KMS-11 (cell line): ENCODE data around the gene AOAH.

Experiments used
- H2AFZ ChIP-seq: fragments of 200-600 bp; sonication (generic); 2 replicates; pipeline ENCODE4 v1.6.1; 2016; ENCODE audit warnings: antibody characterized with exemption, mixed run types, low read depth
- H3K27ac ChIP-seq: fragments of 200-600 bp; sonication (generic); 2 replicates; pipeline ENCODE4 v1.6.1; 2016; ENCODE audit warnings: mild to moderate bottlenecking, mixed run types
- H3K27me3 ChIP-seq: fragments of 200-600 bp; sonication (generic); 2 replicates; pipeline ENCODE4 v1.6.1; 2017; ENCODE audit warnings: mild to moderate bottlenecking, low read depth, mixed run types, moderate library complexity; ENCODE audit not compliant: insufficient read depth
- H3K36me3 ChIP-seq: fragments of 200-600 bp; sonication (generic); 2 replicates; pipeline ENCODE4 v1.6.1; 2017; ENCODE audit warnings: mild to moderate bottlenecking, mixed run types; ENCODE audit not compliant: insufficient read depth
- H3K4me1 ChIP-seq: fragments of 200-600 bp; sonication (generic); 2 replicates; pipeline ENCODE4 v1.6.1; 2016; ENCODE audit warnings: mild to moderate bottlenecking, low read depth, mixed run types; ENCODE audit not compliant: poor library complexity, severe bottlenecking
- H3K4me2 ChIP-seq: fragments of 200-600 bp; sonication (generic); 2 replicates; pipeline ENCODE4 v1.7.0; 2016; ENCODE audit warnings: mild to moderate bottlenecking, mixed run types
- H3K4me3 ChIP-seq: fragments of 200-600 bp; sonication (generic); IDR thresholded peaks from 2 replicates; pipeline ENCODE4 v1.6.1; 2017; ENCODE audit warnings: low read depth, low read length, mixed read lengths; ENCODE audit not compliant: insufficient read depth
- H3K79me2 ChIP-seq: fragments of 200-600 bp; sonication (generic); 2 replicates; pipeline ENCODE4 v1.6.1; 2016; ENCODE audit warnings: low read depth, mixed run types; ENCODE audit not compliant: insufficient read depth
- H3K9ac ChIP-seq: fragments of 200-600 bp; sonication (generic); 2 replicates; pipeline ENCODE4 v1.6.1; 2016; ENCODE audit warnings: mild to moderate bottlenecking, mixed run types
- H4K20me1 ChIP-seq: fragments of 200-600 bp; sonication (generic); 2 replicates; pipeline ENCODE4 v1.6.1; 2016; ENCODE audit warnings: mild to moderate bottlenecking, mixed run types; ENCODE audit not compliant: insufficient read depth
- CTCF ChIP-seq: fragments of 200-600 bp; sonication (generic); conservative IDR thresholded peaks from 2 replicates; pipeline ENCODE4 v1.6.1; 2017; ENCODE audit warnings: low read depth, mild to moderate bottlenecking, antibody characterized with exemption, low read length, moderate library complexity, mixed read lengths

Gene AOAH

DNA sequence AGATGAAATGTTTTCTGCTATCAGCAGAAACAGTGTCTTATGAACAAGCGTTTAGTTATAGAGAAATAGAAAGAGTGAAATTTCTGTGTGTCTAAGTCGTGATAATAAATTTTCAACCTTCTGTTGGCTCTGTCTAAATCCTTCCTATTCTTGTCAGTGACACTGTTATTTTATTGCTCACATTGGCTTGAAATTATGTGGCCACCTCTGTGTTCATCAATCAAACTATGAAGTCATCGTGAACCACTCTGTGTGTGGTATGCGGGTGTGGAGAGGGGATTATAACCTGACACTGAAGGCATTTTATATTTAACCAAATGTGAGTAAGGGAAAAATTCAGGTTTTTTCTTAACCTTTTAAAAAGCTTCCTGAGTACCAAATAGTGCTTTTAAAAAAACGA is 12.3 kb downstream of the AOAH start:
- H3K4me3 ChIP-seq, result no peak overlapping the region
- no peaks in the 10 kb centered on the region for H3K36me3 ChIP-seq
- H4K20me1 ChIP-seq, result no peaks in the 10 kb centered on the region
- H3K4me2 ChIP-seq, result no peak overlapping the region
- H3K4me1 ChIP-seq, result no peaks in the 10 kb centered on the region
- no peak overlapping the region for H3K27ac ChIP-seq
- H3K27me3 ChIP-seq, result no peaks in the 10 kb centered on the region
- no peak overlapping the region for H2AFZ ChIP-seq
- TF ChIP-seq CTCF, result no peak
- no peaks in the 10 kb centered on the region for H3K79me2 ChIP-seq
- no peak overlapping the region for H3K9ac ChIP-seq

GRCh38 chr7:36711256-36711655 is 13.0 kb downstream of the AOAH start:
- H3K4me2 ChIP-seq, result no peak overlapping the region
- H3K27ac ChIP-seq, result no peak overlapping the region
- no peaks in the 10 kb centered on the region for H3K79me2 ChIP-seq
- TF ChIP-seq CTCF, result no peak
- no peaks in the 10 kb centered on the region for H4K20me1 ChIP-seq
- no peak overlapping the region for H3K4me3 ChIP-seq
- no peak overlapping the region for H3K9ac ChIP-seq
- H3K4me1 ChIP-seq, result no peaks in the 10 kb centered on the region
- H3K36me3 ChIP-seq, result no peaks in the 10 kb centered on the region
- H3K27me3 ChIP-seq, result no peaks in the 10 kb centered on the region
- H2AFZ ChIP-seq, result no peak overlapping the region

GRCh38 chr7:36710186-36710791 is 14.0 kb downstream of the AOAH start:
- Histone ChIP-seq H3K4me2 (no peak overlapping the region), H3K4me3 (no peak overlapping the region), H3K27ac (no peak overlapping the region)

DNA sequence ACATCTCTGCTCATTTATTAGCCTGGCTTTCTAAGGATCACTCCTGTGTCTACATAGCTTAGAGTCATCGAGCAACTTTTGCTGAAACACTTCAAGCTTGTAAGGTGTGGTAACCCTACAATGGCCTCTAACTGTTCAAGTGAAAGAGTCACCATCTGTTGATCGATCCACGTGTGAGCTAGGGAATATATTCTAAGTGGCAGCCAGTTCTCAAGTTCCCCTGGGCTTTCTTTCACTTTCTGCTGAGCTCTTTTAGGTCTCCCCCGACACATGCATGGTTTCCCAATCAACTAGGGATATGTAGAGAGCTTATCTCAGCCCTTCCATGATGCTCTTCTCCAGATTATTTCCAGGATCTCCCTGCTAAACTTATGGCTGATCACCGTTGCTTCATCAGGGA is 15.5 kb downstream of the AOAH start:
- no peak overlapping the region for H3K27ac ChIP-seq
- no peaks in the 10 kb centered on the region for H3K79me2 ChIP-seq
- no peak for TF ChIP-seq CTCF
- H3K9ac ChIP-seq, result no peak overlapping the region
- H2AFZ ChIP-seq, result no peak overlapping the region
- H3K36me3 ChIP-seq, result no peaks in the 10 kb centered on the region
- H3K27me3 ChIP-seq, result no peaks in the 10 kb centered on the region
- no peaks in the 10 kb centered on the region for H3K4me1 ChIP-seq
- H3K4me2 ChIP-seq, result no peak overlapping the region
- no peak overlapping the region for H3K4me3 ChIP-seq
- no peaks in the 10 kb centered on the region for H4K20me1 ChIP-seq

More at GRCh38 chr7:36710186-36710791, 14.0 kb downstream of the AOAH start:
- Histone ChIP-seq H3K79me2 (no peaks in the 10 kb centered on the region), H3K9ac (no peak overlapping the region), H3K4me1 (no peaks in the 10 kb centered on the region), H3K27me3 (no peaks in the 10 kb centered on the region), H3K36me3 (no peaks in the 10 kb centered on the region), H4K20me1 (no peaks in the 10 kb centered on the region), H2AFZ (no peak overlapping the region)
- no peak for TF ChIP-seq CTCF
